GM18867 (cell line): ENCODE measurements around the gene PDE6H.

Experiments
- ATAC-seq: cut with Tn5 transposase; IDR thresholded peaks from one replicate; pipeline ENCODE4 v1.9.1; 2021; ENCODE audit warnings: mild to moderate bottlenecking, moderate library complexity; ENCODE audit not compliant: unreplicated experiment

The PDE6H gene

GRCh38 chr12:14950982-14951746 lies 21.7 kb upstream of the PDE6H start:
- no peak for ATAC-seq

GRCh38 chr12:14951851-14952250 lies 21.0 kb upstream of the PDE6H start:
- no peak for ATAC-seq

GRCh38 chr12:14952299-14952921 lies 20.4 kb upstream of the PDE6H start:
- peak; percentile 62 for ATAC-seq

GRCh38 chr12:14953752-14954151 lies 19.1 kb upstream of the PDE6H start:
- no peak for ATAC-seq

DNA sequence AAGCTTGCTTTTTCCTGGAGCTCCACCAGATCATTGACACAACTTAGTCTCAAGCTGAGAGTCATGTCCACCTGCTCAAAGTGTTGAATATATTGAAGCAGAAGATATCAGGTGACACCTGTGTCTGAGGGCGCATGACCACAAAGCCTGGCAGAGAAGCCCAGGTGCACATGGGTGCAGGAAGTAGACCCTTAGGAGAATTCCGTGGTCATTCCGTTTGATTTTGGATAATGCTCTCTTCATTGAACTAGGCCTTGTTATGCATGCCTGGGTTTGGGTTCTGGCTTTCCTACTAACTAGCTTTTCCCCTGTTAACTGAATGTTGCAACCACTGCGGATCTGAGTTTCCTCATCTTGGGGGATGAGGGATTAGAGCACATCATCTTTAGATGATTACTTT lies 18.6 kb upstream of the PDE6H start:
- no peak for ATAC-seq

DNA sequence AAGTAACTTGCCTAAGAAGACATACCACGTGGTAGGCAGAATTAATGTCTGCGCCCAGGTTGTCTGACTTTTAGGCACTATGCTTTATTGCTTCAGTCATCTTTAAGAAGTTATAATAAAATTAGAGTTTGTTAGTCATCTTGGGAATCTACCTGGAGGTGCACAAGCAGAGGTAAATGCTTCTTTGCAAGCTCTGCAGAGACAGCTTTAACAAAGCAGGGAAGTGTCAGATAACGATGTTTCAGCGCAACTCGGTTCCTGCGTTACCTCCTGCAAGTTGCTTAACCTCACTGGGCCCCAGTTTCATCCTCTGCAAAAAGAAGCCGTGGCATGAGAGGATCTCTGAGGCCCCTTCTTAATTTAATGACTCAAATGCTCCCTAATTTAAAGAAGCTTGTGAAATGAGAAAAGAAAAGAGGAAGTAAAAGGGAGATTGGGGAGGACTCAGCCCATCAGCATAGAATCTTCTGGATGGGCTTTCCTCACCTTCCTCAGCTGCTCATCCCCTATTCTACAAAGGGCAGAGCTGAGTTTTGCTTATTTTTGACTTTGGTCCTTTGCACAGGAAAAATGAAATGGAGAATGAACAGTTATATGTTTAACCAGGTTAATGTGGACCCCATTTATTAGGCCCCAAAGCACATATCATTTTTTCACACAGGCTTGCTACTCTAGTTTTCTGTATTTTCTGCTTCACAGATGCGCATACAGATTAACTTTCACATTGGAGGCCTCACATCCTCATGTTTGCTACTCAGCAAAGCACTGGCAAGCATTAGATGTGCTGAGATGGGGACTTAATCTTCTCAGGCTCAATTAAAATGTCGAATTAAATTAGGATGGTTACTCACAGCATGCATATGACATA lies 16.6 kb upstream of the PDE6H start:
- peak; percentile 37 for ATAC-seq

- ATAC-seq = no peak
These were observed 15.9 kb upstream of the PDE6H start for GRCh38 chr12:14956905-14957304.

GRCh38 chr12:14957551-14958168 lies 15.2 kb upstream of the PDE6H start:
- no peak for ATAC-seq

DNA sequence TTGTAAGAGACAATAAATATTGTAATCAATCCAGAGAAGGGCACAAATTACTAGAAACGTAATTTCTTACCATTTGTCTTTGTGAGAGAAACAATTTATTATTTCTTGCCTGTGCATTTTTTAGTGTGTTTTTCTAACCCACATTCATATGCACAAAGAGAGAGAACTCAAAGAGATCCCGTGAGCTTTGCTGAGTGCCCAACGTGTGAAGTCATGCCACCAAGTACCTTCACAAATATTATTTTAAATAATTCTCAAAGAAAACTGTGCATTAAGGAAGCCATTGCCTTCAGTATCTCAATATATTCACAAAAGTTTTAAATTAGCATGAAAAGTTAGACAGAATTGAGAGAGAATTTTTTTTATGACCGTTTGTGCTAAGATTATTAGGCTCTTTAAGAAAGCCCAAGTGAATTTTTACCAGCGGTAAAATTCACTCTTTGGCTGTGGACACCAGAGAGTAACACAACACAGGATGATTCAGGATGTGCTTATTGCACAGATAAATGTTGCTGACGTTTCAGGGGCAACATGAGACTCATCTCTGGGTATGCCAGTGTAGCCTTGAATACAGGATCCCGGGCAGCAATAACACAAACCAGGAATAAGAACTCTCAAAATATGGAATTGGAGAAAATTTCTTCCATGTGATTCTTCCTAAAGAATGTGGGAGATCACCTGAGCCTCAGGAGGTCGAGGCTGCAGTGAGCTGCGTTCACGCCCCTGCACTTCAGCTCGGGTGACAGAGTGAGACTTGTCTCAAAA lies 14.3 kb upstream of the PDE6H start:
- ATAC-seq = no peak

- no peak for ATAC-seq
These were observed 13.8 kb upstream of the PDE6H start for GRCh38 chr12:14959126-14959440.

DNA sequence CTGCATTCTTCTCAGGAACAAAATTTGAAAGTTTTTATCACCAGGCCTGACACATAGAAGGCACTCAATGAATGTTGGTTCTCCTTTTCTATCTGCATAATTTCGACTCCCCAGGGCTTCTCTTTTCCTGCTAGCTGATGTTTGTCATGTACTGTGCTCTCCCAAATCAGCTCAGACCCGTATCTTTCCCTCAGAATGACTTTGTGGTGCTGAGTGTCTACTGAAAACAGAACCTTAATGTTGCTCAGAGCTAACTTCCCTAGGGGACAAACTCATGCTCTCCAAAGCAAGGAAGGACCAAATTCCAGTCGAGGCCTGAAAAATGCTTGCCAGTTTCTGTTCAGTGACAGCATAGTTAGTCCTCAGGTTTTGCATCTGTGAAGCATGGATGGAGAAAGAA lies 13.4 kb upstream of the PDE6H start:
- no peak for ATAC-seq

- no peak for ATAC-seq
These were observed 12.8 kb upstream of the PDE6H start for GRCh38 chr12:14959916-14960496.

- ATAC-seq = peak; percentile 37
These were observed 12.0 kb upstream of the PDE6H start for GRCh38 chr12:14960548-14961465.

DNA sequence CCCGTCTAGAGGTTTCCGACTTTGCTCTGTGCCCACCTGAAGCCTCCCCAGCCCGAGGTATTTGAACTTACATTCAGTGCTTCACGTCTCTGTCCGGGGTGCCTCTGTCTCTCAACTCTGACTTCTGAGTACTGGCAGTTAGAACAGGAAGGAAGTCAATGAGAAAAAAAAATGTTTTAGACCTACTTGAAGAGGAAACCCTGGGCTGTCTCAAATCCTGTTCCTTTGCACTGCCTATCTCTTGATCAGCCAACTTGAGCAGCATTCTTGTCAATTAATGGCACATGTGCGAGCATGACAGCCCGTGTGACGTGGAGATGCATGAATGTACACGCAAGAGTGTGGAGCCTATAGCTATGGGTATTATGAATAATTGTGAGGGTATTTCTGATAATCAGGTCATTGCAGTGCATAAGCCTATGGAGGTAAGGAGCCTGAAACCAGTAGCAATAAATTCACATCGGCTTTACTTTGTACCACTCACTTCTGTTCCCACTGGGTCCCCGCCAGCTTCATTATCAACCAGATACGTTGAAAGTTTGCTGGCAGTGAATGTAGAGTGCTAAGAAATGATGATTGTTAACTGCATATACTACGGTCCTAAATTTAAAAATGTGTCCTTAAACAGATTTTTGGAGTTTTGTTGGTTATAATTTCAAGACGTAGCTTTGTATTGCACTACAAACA lies 11.2 kb upstream of the PDE6H start, which contains the start of gene ARHGDIB:
TSS of gene ARHGDIB (minus strand) at position 136 of the 687 bp plus-strand sequence. CDS start 10,889 bp downstream, outside the sequence.
- ATAC-seq = peak; percentile 66

GRCh38 chr12:14962153-14962539 lies 10.7 kb upstream of the PDE6H start:
- no peak for ATAC-seq

GRCh38 chr12:14962797-14963196 lies 10.0 kb upstream of the PDE6H start:
- no peak for ATAC-seq

DNA sequence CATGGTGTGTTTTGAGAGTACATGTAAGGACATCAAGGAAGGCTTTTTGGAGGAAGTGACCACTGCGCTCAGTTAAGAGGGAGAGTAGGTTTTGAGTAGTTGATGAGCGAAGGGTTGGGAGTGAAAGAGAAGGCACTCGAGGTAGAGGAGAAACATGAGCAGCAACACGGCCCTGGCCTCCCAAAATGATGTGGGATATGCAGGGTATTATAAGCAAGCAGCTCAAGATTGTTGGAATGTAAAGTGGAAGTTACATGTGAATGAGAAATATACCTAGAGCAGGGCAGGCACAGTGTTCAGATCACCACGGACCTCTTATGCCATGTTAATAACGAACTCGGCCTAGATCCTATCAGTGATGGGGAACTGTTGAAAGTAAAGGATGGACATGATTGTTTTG lies 9.3 kb upstream of the PDE6H start:
- ATAC-seq = no peak

DNA sequence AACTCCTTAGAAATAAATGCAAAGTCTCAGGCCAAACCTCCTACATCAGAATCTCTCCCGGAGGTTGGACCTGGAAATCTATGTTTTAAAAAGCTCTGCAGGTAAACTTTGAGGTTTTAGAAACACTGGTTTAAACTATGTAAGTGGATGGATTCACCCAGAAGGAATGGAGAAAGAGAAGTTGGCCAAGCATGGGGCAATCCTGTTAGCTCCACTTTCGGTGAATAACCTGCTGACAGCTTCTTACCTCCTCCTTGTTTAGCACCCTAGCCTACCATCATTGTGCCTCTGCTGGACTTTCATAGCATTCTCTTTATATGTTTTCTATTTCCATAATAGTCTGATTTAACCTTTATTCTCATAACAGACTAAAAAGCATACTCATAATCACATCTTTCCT lies 8.4 kb upstream of the PDE6H start:
- ATAC-seq = no peak

GRCh38 chr12:14965221-14965620 lies 7.6 kb upstream of the PDE6H start:
- ATAC-seq = no peak
